ENCODE data around the gene IKZF3. TPM values are rescaled to one million over a fixed set of nuclear protein-coding genes. Genes with fewer than 3 reads are reported as not detected.

IKZF3 gene
- polyA plus RNA-seq, 2 donors = 0.52 to 0.84 TPM

- Histone ChIP-seq H3K9me3 (ENCODE audit: control insufficient read depth in 2 of 2, insufficient read depth in 1 of 2, low read depth in 1 of 2, low read length in 1 of 2) (no peaks in the 10 kb centered on the region), H3K27me3 (ENCODE audit: control insufficient read depth in 1 of 2, insufficient read depth in 2 of 2, low read length in 2 of 2) (no peaks in the 10 kb centered on the region), H3K36me3 (ENCODE audit: control insufficient read depth in 2 of 2, insufficient read depth in 2 of 2, low read length in 1 of 2) (no peaks in the 10 kb centered on the region), H3K27ac (ENCODE audit: low read depth in 2 of 2, low read length in 1 of 2) (no peak overlapping the region), H3K4me1 (ENCODE audit: control insufficient read depth in 2 of 2, insufficient read depth in 2 of 2, low read length in 1 of 2) (no peaks in the 10 kb centered on the region), H3K4me3 (ENCODE audit: low read depth in 1 of 2, low read length in 2 of 2) (no peak overlapping the region)
- WGBS, 2 donors = 84 to 88% methylated on average over 4 of the region's 4 CpGs
Measured at GRCh38 chr17:39810939-39811728, 53.0 kb downstream of the IKZF3 start.

GRCh38 chr17:39809221-39809620 lies 54.9 kb downstream of the IKZF3 start:
- no peaks in the 10 kb centered on the region for H3K4me1 ChIP-seq (ENCODE audit: control insufficient read depth in 2 of 2, insufficient read depth in 2 of 2, low read length in 1 of 2)
- H3K36me3 ChIP-seq (ENCODE audit: control insufficient read depth in 2 of 2, insufficient read depth in 2 of 2, low read length in 1 of 2) = no peaks in the 10 kb centered on the region
- WGBS, 2 donors = 44% methylated on average over 2 of the region's 2 CpGs
- no peak overlapping the region for H3K27ac ChIP-seq (ENCODE audit: low read depth in 2 of 2, low read length in 1 of 2)
- no peaks in the 10 kb centered on the region for H3K9me3 ChIP-seq (ENCODE audit: control insufficient read depth in 2 of 2, insufficient read depth in 1 of 2, low read depth in 1 of 2, low read length in 1 of 2)
- H3K4me3 ChIP-seq (ENCODE audit: low read depth in 1 of 2, low read length in 2 of 2) = no peak overlapping the region
- H3K27me3 ChIP-seq (ENCODE audit: control insufficient read depth in 1 of 2, insufficient read depth in 2 of 2, low read length in 2 of 2) = no peaks in the 10 kb centered on the region

- Histone ChIP-seq H3K27ac (ENCODE audit: low read depth in 2 of 2, low read length in 1 of 2) (peak overlapping the region in 1 of 2 donors; percentile 22), H3K27me3 (ENCODE audit: control insufficient read depth in 1 of 2, insufficient read depth in 2 of 2, low read length in 2 of 2) (no peaks in the 10 kb centered on the region), H3K4me1 (ENCODE audit: control insufficient read depth in 2 of 2, insufficient read depth in 2 of 2, low read length in 1 of 2) (no peaks in the 10 kb centered on the region), H3K36me3 (ENCODE audit: control insufficient read depth in 2 of 2, insufficient read depth in 2 of 2, low read length in 1 of 2) (no peaks in the 10 kb centered on the region), H3K4me3 (ENCODE audit: low read depth in 1 of 2, low read length in 2 of 2) (no peak overlapping the region), H3K9me3 (ENCODE audit: control insufficient read depth in 2 of 2, insufficient read depth in 1 of 2, low read depth in 1 of 2, low read length in 1 of 2) (no peaks in the 10 kb centered on the region)
- WGBS, 2 donors = 31 to 37% methylated on average over 3 of the region's 3 CpGs
Measured at GRCh38 chr17:39808409-39808997, 55.6 kb downstream of the IKZF3 start.

GRCh38 chr17:39804839-39805238 lies 59.3 kb downstream of the IKZF3 start:
- no peaks in the 10 kb centered on the region for H3K4me1 ChIP-seq (ENCODE audit: control insufficient read depth in 2 of 2, insufficient read depth in 2 of 2, low read length in 1 of 2)
- no peaks in the 10 kb centered on the region for H3K27me3 ChIP-seq (ENCODE audit: control insufficient read depth in 1 of 2, insufficient read depth in 2 of 2, low read length in 2 of 2)
- H3K9me3 ChIP-seq (ENCODE audit: control insufficient read depth in 2 of 2, insufficient read depth in 1 of 2, low read depth in 1 of 2, low read length in 1 of 2) = no peaks in the 10 kb centered on the region
- no peak overlapping the region for H3K27ac ChIP-seq (ENCODE audit: low read depth in 2 of 2, low read length in 1 of 2)
- H3K4me3 ChIP-seq (ENCODE audit: low read depth in 1 of 2, low read length in 2 of 2) = no peak overlapping the region
- WGBS, 2 donors = 60 to 70% methylated on average over 4 of the region's 4 CpGs
- H3K36me3 ChIP-seq (ENCODE audit: control insufficient read depth in 2 of 2, insufficient read depth in 2 of 2, low read length in 1 of 2) = no peaks in the 10 kb centered on the region

GRCh38 chr17:39801055-39801454 lies 63.1 kb downstream of the IKZF3 start:
- Histone ChIP-seq H3K27me3 (ENCODE audit: control insufficient read depth in 1 of 2, insufficient read depth in 2 of 2, low read length in 2 of 2) (no peaks in the 10 kb centered on the region), H3K36me3 (ENCODE audit: control insufficient read depth in 2 of 2, insufficient read depth in 2 of 2, low read length in 1 of 2) (no peaks in the 10 kb centered on the region), H3K27ac (ENCODE audit: low read depth in 2 of 2, low read length in 1 of 2) (no peak overlapping the region), H3K4me1 (ENCODE audit: control insufficient read depth in 2 of 2, insufficient read depth in 2 of 2, low read length in 1 of 2) (no peaks in the 10 kb centered on the region), H3K9me3 (ENCODE audit: control insufficient read depth in 2 of 2, insufficient read depth in 1 of 2, low read depth in 1 of 2, low read length in 1 of 2) (no peaks in the 10 kb centered on the region), H3K4me3 (ENCODE audit: low read depth in 1 of 2, low read length in 2 of 2) (no peak overlapping the region)
- WGBS, 2 donors = 76 to 81% methylated on average over 4 of the region's 4 CpGs

- Histone ChIP-seq H3K36me3 (ENCODE audit: control insufficient read depth in 2 of 2, insufficient read depth in 2 of 2, low read length in 1 of 2) (no peaks in the 10 kb centered on the region), H3K4me3 (ENCODE audit: low read depth in 1 of 2, low read length in 2 of 2) (no peak overlapping the region), H3K4me1 (ENCODE audit: control insufficient read depth in 2 of 2, insufficient read depth in 2 of 2, low read length in 1 of 2) (no peaks in the 10 kb centered on the region), H3K27me3 (ENCODE audit: control insufficient read depth in 1 of 2, insufficient read depth in 2 of 2, low read length in 2 of 2) (no peaks in the 10 kb centered on the region), H3K27ac (ENCODE audit: low read depth in 2 of 2, low read length in 1 of 2) (no peak overlapping the region), H3K9me3 (ENCODE audit: control insufficient read depth in 2 of 2, insufficient read depth in 1 of 2, low read depth in 1 of 2, low read length in 1 of 2) (no peaks in the 10 kb centered on the region)
- 22 to 38% methylated on average over 1 of the region's 1 CpG for WGBS, 2 donors
Measured at GRCh38 chr17:39800540-39800939, 63.6 kb downstream of the IKZF3 start.

GRCh38 chr17:39799395-39799794 lies 64.7 kb downstream of the IKZF3 start:
- Histone ChIP-seq H3K27me3 (ENCODE audit: control insufficient read depth in 1 of 2, insufficient read depth in 2 of 2, low read length in 2 of 2) (no peaks in the 10 kb centered on the region), H3K4me1 (ENCODE audit: control insufficient read depth in 2 of 2, insufficient read depth in 2 of 2, low read length in 1 of 2) (no peaks in the 10 kb centered on the region), H3K4me3 (ENCODE audit: low read depth in 1 of 2, low read length in 2 of 2) (no peak overlapping the region), H3K9me3 (ENCODE audit: control insufficient read depth in 2 of 2, insufficient read depth in 1 of 2, low read depth in 1 of 2, low read length in 1 of 2) (no peaks in the 10 kb centered on the region), H3K27ac (ENCODE audit: low read depth in 2 of 2, low read length in 1 of 2) (no peak overlapping the region), H3K36me3 (ENCODE audit: control insufficient read depth in 2 of 2, insufficient read depth in 2 of 2, low read length in 1 of 2) (no peaks in the 10 kb centered on the region)
- WGBS, 2 donors = 83 to 89% methylated on average over 1 of the region's 1 CpG

GRCh38 chr17:39794249-39794970 lies 69.7 kb downstream of the IKZF3 start:
- WGBS, 2 donors = 79 to 84% methylated on average over 2 of the region's 2 CpGs
- Histone ChIP-seq H3K4me3 (ENCODE audit: low read depth in 1 of 2, low read length in 2 of 2) (no peak overlapping the region), H3K36me3 (ENCODE audit: control insufficient read depth in 2 of 2, insufficient read depth in 2 of 2, low read length in 1 of 2) (no peaks in the 10 kb centered on the region), H3K9me3 (ENCODE audit: control insufficient read depth in 2 of 2, insufficient read depth in 1 of 2, low read depth in 1 of 2, low read length in 1 of 2) (no peaks in the 10 kb centered on the region), H3K27me3 (ENCODE audit: control insufficient read depth in 1 of 2, insufficient read depth in 2 of 2, low read length in 2 of 2) (no peaks in the 10 kb centered on the region), H3K27ac (ENCODE audit: low read depth in 2 of 2, low read length in 1 of 2) (no peak overlapping the region), H3K4me1 (ENCODE audit: control insufficient read depth in 2 of 2, insufficient read depth in 2 of 2, low read length in 1 of 2) (no peaks in the 10 kb centered on the region)

GRCh38 chr17:39793301-39793872 lies 70.7 kb downstream of the IKZF3 start:
- Histone ChIP-seq H3K9me3 (ENCODE audit: control insufficient read depth in 2 of 2, insufficient read depth in 1 of 2, low read depth in 1 of 2, low read length in 1 of 2) (no peaks in the 10 kb centered on the region), H3K4me1 (ENCODE audit: control insufficient read depth in 2 of 2, insufficient read depth in 2 of 2, low read length in 1 of 2) (no peaks in the 10 kb centered on the region), H3K36me3 (ENCODE audit: control insufficient read depth in 2 of 2, insufficient read depth in 2 of 2, low read length in 1 of 2) (no peaks in the 10 kb centered on the region), H3K4me3 (ENCODE audit: low read depth in 1 of 2, low read length in 2 of 2) (no peak overlapping the region), H3K27ac (ENCODE audit: low read depth in 2 of 2, low read length in 1 of 2) (no peak overlapping the region), H3K27me3 (ENCODE audit: control insufficient read depth in 1 of 2, insufficient read depth in 2 of 2, low read length in 2 of 2) (no peaks in the 10 kb centered on the region)
- WGBS, 2 donors = 55 to 64% methylated on average over 3 of the region's 3 CpGs

Measured in esophagus (tissue), 2 donors.